GM21381 (cell line): ENCODE measurements around the gene CTAGE6.
A peak's percentile ranks its signal among the peaks of the same experiment; 100 is the strongest.
"Not testable (repeated sequence)": the region's sequence is repeated elsewhere in the genome, so short reads cannot be mapped to it uniquely, and the experiment has no call there.

ENCODE experiments used
- ATAC-seq: cut with Tn5 transposase; IDR thresholded peaks from one replicate; pipeline ENCODE4 v1.9.1; 2021; ENCODE audit warnings: mild to moderate bottlenecking, moderate library complexity; ENCODE audit not compliant: unreplicated experiment

Gene CTAGE6, protein sequence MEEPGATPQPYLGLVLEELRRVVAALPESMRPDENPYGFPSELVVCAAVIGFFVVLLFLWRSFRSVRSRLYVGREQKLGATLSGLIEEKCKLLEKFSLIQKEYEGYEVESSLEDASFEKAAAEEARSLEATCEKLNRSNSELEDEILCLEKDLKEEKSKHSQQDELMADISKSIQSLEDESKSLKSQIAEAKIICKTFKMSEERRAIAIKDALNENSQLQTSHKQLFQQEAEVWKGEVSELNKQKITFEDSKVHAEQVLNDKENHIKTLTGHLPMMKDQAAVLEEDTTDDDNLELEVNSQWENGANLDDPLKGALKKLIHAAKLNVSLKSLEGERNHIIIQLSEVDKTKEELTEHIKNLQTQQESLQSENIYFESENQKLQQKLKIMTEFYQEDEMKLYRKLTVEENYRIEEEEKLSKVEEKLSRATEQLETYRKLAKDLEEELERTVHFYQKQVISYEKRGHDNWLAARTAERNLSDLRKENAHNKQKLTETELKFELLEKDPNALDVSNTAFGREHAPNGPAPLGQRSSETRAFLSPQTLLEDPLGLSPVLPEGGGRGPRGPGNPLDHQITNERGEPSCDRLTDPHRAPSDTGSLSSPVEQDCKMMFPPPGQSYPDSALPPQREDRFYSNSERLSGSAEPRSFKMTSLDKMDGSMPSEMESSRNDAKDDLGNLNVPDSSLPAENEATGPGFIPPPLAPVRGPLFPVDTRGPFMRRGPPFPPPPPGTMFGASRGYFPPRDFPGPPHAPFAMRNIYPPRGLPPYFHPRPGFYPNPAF

DNA sequence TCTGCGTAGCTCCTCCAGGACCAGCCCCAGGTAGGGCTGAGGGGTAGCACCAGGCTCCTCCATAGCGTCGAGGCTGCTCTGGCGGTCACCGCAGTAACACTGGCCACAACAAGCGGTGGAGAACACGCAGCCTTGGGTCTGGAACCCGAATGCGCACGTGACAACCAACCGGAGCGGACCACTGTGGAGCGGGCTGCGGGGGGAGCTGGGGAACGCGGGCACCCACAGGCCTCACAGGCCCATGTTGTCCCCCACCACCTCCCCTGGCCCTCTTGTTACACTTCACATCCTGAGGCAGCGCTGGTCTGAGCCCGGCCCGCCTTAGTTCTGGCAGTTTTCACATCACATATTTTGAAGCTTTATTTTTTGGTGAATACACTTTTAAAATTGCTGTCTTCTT is at the start of gene CTAGE6:
CTAGE6 (minus strand) TSS at position 101 of the 400 bp plus-strand sequence; CDS start at position 63, 38 bp downstream.
- not testable (repeated sequence) for ATAC-seq

DNA sequence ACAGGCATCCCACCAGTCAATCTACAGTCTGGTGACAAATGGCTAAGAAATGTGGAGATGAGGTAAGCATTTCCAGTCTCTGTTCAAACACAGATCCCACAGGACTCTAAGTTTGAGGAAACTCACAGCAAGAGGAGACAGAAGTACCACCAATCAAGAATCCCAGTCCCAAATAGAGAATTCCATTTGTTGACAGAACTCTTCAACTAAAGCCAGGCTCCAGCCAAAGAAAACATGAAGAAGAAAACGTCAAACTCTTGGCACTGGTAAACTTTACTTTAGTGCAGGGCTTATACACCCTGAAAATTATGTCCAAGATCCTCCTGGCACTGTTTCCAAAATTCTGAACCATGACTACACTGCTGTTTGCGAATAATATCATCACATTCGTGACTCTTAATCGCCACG is 49.2 kb upstream of the CTAGE6 start:
- ATAC-seq: not testable (repeated sequence)

DNA sequence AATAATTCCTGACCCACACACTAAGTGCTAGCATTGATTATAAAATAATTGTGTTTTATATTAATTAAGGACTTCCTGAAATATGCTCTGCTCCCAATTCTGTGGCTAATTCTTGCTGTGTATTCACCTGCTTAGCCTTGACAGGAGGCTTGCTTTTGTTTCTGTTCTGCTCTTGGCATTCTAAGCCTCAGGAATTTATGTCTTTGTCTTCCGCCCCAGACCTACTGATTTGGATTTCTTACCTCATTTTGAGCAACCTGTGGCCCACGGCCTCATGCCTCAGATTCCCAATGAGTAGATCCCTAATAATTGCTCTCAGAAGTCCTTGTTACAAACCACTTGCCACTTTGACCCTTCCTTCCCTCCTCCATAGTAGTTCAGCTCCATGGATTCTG is 40.4 kb upstream of the CTAGE6 start:
- ATAC-seq: not testable (repeated sequence)

DNA sequence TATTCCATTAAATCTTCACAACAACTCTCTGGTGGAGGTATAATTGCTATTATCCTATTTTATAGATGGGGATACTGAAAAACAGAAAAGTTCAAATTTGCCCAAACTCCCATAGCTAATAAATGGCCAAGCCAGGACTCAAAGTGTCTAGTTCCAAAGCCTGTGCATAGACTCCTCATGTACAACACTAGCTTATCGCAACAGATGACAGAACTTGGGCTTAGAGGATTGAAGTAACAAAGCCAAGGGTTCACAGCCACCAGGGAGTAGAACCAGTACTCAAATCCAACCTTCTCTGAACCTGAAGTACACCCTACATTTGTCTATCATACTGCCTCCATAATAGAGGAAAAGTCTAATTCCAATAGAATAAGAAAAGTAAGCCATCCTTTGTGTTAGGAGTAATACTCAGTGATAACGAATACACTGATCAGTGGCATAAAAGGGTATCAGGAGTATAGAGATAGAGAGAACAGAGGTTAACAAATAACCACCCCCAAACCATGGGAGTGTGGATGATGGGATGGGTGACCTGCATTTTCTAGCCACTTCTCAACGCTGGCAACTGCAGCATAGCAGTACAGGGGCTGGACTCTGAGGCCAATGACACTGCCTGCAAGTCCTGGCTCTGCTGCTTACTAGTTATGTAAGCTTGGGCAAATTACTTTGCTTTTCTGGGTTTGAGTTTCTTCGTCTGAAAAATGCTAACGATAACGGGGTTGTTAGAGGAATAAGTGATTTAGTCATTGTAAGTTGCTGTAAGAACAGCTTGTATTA is 39.8 kb upstream of the CTAGE6 start:
- not testable (repeated sequence) for ATAC-seq

DNA sequence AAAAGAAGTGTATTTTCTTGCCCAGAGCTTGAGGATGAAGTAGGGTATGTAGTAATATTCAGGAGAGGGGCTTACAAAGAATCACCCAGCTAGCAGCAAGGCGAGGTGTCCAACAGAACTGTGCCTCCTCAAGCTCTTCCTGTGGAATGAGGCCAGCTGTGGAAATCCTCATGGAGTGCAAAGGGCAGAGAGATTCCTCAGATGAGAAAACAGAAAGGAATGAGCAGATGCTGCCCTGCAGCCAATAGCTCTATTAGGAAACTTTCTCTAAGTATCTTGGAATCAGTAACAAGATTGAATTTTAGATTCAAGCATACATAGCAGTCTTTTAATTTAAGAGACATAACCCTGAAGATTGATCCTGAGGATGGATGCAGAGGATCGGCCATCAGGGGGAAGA is 38.2 kb upstream of the CTAGE6 start:
- ATAC-seq: not testable (repeated sequence)

DNA sequence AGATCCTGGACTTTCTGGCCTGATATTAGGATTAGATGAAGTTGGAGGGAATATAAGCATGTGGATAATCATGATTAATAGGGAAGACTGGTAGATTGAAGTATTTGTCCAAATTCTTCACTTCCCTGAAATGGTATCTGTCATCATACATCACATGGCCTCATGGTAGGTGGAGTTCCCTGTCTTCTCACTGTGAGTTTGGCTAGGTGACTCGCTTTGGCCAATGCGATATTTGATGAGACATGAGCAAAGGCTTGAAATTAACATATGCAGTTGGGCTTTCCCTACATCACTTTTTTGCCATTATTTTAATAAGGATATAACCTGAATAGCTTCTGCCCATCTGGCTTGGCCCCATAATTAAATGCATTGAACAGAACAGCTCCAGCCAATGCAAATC is 35.1 kb upstream of the CTAGE6 start:
- not testable (repeated sequence) for ATAC-seq

DNA sequence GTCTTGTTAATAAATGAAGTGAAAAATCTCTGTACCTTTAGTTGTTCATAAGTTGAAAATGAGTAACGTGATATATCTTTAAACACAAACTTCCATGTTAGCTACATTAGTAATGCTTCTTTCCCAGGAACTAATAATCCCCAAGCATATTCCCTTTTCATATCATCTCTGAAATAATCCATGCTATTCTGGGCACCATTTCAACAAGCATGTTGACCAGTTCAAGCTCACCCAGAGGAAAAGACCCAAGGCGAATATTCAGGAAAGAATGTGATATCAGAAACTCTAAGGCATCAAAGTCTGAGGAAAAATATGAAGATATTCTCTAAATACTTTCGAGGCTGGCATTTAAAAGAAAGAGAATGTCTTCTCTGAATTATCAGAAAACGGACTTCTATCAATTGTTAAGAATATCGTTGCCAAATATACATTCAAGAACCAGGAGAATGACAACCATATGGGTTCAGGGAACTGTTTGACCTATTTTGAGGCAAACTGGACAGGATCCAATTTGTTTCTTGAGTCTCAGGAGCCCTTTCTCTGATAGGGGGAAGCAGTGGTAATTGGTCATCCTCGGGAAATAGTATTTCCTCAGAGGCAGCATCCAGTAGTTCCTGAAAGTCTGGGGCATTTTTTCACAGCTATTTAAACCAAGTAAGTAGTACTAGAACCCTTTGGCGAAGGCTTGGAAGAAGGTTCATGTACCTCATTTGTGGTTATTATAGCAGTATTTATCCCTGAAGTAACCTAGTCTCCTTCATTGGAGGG is 28.1 kb upstream of the CTAGE6 start:
- ATAC-seq: not testable (repeated sequence)

DNA sequence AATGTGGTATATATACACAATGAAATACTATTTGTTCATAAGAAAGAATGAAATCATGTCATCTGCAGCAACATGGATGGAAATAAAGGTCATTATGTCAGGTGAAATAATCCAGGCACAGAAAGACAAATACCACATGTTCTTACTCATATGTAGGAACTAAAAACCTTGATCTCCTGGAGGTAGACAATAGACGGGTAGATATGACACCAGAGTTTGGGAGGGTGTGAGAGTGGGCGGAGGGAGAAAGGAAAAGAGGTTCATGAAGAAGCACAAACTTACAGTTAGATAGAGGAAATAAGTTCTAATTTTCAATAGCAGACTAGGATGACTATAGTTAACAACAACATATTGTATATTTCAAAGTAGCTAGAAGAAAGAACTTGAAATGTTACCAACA is 22.1 kb upstream of the CTAGE6 start:
- ATAC-seq: not testable (repeated sequence)

DNA sequence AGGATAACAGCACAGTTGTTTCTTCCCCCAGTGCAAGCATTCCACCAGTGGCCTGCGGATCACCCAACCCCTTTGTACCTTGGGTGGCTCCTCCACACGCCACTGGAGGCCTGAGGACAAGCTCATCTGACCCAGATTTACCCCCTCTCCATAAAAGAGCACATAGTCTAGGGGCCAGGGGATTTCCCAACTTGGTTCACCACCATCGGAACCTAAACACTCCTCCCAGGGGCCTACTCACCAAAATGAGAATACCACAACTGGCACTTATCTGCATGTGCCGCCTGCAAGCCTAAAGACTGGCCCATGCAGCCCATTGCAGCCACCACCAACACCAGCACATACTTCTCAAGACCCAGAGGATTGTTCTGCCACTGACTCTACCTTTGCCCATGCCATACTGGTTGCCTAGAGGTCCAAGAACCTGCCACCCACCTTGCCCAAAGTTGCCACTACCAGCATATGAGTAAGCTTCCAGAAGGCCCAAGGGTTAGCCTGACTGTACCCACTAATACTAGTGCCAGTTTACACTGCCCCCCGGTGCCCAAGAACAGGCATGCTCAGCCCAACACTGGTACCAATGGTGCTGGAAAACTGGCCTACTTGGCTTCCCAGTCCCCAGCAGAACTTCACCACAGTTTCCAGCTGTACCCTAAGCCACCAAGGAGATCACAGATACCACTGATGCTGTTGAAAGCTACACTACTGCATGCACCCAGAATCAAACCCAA is 15.4 kb upstream of the CTAGE6 start:
- ATAC-seq: not testable (repeated sequence)

DNA sequence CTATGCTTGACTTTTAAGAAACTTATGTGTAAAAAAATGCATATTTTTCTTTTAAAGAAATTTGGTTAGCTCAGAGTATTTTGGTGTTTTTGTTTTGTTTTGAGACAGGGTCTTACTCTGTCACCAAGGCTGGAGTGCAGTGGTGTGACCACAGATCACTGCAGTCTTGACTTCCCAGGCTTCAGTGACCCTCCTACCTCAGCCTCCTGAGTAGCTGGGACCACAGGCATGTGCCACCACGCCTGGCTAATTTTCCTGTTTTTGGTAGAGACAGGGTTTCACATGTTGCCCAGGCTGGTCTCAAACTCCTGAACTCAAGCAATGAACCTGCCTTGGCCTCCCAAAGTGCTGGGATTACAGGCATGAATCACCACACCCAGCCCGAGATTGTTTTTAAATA is 10.0 kb upstream of the CTAGE6 start:
- ATAC-seq: not testable (repeated sequence)

DNA sequence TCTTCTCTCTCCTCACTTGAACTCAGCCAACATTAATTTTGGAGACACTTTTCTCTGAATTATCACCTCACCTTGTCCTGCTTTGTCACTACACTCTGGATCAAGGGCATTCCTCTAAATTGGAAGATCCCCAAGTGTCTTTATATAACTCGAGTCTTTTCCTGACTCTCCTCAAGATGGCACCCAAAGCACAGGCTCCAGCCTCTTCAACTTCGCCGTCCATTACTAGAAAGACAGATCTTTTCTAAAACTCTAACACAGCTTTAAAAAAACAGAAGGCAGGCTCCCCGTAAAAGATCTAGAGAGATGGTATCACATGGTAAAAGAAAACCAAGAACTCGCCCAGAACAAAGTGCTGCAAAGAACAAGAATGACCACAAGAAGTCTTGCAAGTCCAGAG is 8.2 kb upstream of the CTAGE6 start:
- ATAC-seq: peak; percentile 46

DNA sequence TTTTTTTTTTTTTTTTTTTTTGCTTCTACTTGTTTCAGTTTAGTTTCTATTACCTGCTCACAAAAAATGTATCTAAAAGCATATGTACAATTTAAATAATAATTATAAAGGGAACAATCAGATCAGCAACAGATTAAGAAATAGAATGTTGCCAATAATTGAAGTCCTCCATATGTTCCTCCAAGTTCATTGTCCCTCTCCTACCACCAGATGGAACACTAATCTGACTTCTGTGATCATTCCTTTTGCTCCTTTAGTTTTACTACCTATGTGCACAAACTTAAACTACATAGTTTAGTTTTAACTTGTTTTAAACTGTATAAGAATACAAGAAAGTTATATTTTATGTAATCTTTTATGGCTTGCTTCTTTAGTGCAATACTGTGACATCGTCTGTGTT is 5.6 kb upstream of the CTAGE6 start:
- not testable (repeated sequence) for ATAC-seq

DNA sequence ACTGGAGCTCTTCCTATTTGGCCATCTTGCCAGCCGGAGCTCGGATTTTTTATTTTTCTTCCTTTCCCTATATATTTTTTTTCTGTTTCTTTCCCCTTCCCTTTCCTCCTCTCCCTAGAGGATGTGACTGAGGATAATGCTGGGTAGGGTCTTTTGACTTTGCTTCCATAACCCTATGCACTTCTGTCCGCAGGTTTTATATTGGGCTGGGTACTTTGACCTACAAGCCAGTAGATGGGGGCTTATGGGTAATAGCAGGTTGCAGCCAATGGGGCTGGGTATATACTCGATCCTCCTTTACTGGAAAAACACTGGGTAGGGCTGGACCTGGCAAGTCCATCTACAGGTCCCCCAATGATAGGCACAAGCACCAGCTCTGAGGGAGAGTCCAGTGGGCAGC is 12.2 kb downstream of the CTAGE6 start:
- ATAC-seq: not testable (repeated sequence)

DNA sequence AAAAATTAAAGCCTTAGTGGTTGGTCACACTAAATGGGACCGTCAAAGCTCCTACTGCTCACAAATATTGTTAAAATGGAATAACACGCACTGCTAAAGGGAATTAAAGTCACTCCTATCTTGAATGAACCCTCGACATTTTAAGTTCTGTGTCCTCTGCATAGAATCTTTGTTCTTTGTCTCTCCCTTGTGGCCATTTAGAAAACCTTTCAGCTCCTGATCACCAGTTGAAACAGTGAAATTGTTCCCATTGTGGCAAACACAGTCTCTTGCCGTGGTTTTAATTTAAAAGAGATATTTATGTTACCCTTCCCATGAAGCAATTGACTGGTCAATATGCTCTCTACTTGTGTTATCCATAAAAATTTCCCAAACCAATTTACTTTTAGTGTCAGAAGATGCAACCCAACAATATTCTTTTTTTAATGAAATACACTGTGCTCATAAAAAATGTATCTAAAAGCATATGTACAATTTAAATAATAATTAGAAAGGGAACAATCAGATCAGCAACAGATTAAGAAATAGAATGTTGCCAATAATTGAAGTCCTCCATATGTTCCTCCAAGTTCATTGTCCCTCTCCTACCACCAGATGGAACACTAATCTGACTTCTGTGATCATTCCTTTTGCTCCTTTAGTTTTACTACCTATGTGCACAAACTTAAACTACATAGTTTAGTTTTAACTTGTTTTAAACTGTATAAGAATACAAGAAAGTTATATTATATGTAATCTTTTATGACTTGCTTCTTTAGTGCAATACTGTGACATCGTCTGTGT is 20.3 kb downstream of the CTAGE6 start:
- ATAC-seq: peak; percentile 66

DNA sequence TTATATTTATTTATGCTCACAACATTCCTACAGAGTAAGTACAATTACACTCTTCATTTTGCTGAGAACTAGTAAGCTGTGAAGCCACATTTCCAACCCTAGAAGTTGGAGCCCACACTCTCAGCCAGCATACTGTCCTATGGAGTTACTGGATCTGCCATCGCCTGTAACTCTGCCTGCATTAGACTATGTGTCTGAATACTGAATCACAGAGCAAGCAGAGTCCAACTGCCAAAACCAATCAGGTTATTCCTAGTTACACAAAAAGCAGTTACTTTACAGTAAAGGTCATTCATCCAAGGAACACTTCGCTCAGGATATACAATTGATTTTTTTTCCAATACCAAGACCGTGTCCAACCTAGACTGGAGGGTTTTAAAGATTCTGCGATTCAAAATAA is 21.5 kb downstream of the CTAGE6 start:
- ATAC-seq: no peak

DNA sequence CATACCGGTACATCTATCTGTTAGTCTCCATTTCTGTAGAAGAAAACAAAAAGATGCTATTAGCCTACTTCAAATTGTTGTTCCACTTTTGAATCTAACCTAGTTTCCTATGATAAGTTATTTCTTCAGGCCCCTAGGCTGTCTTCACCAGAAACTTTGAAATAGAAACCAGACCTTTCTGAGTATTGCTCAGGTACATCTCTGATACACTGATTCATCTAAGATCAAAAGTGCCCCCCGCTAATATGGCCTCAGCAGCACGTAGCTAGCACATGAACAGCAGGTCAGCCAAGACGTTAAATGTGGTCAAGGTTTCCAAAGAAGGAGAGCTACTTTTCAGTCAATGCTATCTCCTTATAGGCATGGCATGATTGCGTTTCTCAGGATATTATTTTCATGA is 23.6 kb downstream of the CTAGE6 start:
- ATAC-seq: no peak

DNA sequence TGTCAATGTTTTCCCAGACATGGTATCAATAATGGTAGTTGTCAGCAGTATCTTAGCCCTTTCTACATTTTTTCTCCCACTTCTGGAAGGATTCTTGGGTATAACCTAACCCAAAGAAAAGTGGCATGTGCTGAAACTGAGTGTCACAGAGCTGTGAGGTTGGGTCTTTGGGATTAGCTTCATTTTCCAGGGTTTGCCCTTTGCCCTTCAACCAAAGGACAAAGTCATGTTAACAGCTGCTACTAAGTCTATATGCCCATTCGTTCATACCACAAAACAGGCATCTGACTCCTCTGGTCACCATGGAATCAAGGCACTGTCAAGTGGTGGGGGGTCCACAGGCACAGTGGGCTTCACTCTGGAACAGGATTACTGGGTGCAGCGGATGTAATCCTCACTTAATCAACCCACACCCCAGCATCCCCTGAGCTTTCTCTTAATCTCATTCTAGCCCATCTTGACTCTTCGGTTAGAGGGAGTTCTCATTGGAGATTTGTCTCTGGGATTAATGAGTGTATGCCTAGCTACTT is 29.1 kb downstream of the CTAGE6 start:
- ATAC-seq: no peak

DNA sequence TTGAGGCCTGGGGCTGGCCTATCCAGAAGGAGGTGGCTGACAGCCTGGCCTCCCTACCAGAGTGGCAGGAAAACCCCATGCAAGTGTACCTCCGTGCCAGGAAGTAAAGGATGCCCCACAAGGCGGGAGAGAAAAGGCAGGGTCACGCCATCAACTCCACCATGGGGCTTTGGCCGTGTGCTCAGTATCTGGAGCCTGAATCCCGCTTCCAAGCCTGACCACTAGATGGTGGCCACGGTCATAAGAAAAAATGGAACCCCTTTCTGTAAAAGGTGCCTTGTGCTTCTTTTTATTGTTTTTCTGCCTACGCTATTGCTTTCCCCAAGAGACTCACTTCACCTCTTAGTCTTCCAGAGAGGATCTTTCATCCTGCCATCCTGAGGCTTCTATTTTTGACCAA is 29.9 kb downstream of the CTAGE6 start:
- ATAC-seq: peak; percentile 75

DNA sequence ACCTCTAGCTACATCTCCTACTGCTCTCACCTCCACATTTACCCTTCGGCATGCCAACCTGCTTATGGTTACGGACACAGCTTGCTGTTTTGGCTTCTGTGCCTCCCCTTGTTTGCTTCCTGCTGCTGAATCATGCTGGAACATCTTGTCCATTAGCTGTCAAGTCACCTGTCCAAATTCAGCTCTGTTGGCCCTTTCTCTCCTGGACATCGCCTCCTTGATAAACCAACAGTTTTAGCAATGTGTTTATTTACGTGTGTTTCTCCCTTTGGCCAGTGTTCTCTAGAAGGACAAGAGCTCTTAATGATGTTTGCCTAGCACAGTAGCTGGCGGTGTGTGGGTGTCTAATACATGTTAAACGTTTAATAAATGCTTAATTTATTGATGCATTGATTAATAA is 31.4 kb downstream of the CTAGE6 start:
- ATAC-seq: not testable (repeated sequence)
